Measurements from ENCODE around the gene GABARAPL1. TPM values are rescaled to one million over a fixed set of nuclear protein-coding genes. Genes with fewer than 3 reads are reported as not detected.
"Not testable (repeated sequence)": the region's sequence is repeated elsewhere in the genome, so short reads cannot be mapped to it uniquely, and the experiment has no call there.

GABARAPL1 gene
- total RNA-seq, 4 donors from 2014 or later: 115 to 216 (median 148) TPM

DNA sequence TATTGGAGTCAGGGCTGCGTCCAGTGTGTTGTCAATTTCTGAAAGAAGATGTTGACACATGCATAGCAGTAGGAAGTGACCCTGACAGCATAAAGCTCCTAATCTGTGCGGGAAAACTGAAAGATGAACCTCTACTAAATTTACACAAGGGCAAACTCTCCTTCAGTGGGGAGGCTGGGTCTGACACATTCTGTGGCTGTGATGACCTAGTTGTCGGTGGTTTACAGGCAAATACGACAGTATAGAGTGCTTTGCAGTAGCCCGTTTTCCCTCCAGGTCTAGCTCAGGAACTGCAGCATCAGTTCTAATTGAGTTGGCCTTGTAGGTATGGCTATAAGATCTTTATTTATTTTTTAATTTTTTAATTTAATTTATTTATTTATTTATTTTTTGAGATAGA is 14.8 kb upstream of the GABARAPL1 start:
- no peak overlapping the region for H3K27ac ChIP-seq
- no peaks in the 10 kb centered on the region for H3K27me3 ChIP-seq
- no peak for TF ChIP-seq POLR2A (IDR thresholded peaks at IDR 0.05)
- TF ChIP-seq, protein P1, sequence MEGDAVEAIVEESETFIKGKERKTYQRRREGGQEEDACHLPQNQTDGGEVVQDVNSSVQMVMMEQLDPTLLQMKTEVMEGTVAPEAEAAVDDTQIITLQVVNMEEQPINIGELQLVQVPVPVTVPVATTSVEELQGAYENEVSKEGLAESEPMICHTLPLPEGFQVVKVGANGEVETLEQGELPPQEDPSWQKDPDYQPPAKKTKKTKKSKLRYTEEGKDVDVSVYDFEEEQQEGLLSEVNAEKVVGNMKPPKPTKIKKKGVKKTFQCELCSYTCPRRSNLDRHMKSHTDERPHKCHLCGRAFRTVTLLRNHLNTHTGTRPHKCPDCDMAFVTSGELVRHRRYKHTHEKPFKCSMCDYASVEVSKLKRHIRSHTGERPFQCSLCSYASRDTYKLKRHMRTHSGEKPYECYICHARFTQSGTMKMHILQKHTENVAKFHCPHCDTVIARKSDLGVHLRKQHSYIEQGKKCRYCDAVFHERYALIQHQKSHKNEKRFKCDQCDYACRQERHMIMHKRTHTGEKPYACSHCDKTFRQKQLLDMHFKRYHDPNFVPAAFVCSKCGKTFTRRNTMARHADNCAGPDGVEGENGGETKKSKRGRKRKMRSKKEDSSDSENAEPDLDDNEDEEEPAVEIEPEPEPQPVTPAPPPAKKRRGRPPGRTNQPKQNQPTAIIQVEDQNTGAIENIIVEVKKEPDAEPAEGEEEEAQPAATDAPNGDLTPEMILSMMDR (IDR thresholded peaks at IDR 0.05): no peak
- no peaks in the 10 kb centered on the region for H3K9me3 ChIP-seq
- H3K4me3 ChIP-seq (replicated peaks in 1 of 3): no peak overlapping the region
- no peaks in the 10 kb centered on the region for H3K4me1 ChIP-seq
- 92 to 97% methylated on average over 5 of the region's 5 CpGs for WGBS, 2 donors
- intact Hi-C loops (cut with DNase I): no loop called here
- no peak for DNase-seq
- no peaks in the 10 kb centered on the region for H3K36me3 ChIP-seq

DNA sequence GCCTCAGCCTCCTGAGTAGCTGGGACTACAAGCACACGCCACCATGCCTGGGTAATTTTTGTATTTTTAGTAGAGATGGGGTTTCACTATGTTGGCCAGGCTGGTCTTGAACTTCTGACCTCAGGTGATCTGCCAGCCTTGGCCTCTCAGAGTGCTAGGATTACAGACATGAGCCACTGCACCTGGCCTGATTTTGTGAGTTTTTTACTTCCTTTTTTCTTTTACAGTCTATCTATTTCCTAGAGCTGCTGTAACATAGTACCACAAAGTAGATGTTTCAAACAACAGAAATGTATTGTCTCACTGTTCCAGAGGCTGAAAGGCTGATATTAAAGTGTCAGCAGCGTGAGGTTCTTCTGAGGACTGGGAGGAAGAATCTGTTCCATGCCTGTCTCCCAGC is 8.2 kb upstream of the GABARAPL1 start:
- H3K9me3 ChIP-seq; intact Hi-C loops (cut with DNase I); H3K27ac ChIP-seq: not testable (repeated sequence)

DNA sequence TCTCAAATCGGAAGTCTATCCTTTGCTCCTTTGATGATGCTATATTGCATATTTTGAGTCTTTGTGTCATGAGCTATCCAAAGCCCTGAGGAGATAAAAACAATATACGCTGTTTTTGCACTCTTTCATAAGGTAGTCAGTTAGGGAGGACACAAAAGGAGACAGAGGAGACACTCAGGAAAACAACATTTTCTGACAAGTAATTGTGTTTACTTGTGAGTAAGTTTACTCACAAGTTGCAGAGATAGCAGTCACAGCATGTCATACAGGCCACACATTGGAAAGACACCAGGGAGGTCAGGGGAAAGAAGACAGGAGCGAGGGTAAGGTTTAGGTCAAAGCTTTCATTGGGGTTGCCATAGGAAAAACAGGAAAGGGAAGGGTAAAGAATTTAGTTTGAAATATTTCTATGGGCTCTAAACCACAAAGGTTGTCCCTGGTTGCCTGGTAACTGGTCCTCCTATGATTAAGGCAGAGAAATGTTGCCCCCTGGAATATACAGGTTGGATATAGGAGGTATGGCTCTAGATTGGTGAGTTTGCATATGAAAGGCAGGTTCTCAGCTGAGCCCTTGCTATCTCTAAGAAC is 7.4 kb upstream of the GABARAPL1 start:
- WGBS, 2 donors: 86 to 90% methylated on average over 3 of the region's 3 CpGs
- intact Hi-C loops (cut with DNase I): no loop called here
- no peaks in the 10 kb centered on the region for H3K4me1 ChIP-seq
- no peak for DNase-seq
- no peak overlapping the region for H3K27ac ChIP-seq
- H3K4me3 ChIP-seq (replicated peaks in 1 of 3): no peak overlapping the region
- H3K9me3 ChIP-seq: no peaks in the 10 kb centered on the region
- no peaks in the 10 kb centered on the region for H3K36me3 ChIP-seq
- no peaks in the 10 kb centered on the region for H3K27me3 ChIP-seq
- TF ChIP-seq, protein P1 (IDR thresholded peaks at IDR 0.05): no peak
- no peak for TF ChIP-seq POLR2A (IDR thresholded peaks at IDR 0.05)

More for the DNA sequence above, 8.2 kb upstream of the GABARAPL1 start:
- not testable (repeated sequence) for H3K36me3 ChIP-seq; H3K27me3 ChIP-seq; DNase-seq; H3K4me3 ChIP-seq (replicated peaks in 1 of 3); H3K4me1 ChIP-seq
- 84 to 88% methylated on average over 2 of the region's 2 CpGs for WGBS, 2 donors

DNA sequence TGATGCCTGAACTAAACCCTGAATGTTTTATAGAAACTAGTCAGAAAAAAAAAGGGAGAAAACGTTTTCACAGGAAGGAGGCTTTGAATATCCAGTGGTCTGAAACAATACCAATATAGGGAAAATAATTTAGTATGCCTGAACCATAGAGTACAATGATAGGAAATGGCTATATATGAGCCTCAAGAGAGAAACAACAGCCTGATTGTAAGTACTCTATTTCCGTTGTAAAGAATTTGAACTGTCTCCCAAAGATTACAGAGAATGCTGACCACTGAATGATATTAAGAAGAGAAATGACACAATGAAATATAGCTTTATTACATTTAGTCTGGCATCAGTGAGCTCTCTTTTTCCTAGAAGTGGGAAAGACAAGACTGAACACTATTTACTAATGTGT is 5.5 kb upstream of the GABARAPL1 start:
- H3K4me3 ChIP-seq (replicated peaks in 1 of 3): no peak overlapping the region
- DNase-seq: no peak
- H3K4me1 ChIP-seq: peaks cover 0 to 3% of the 10 kb centered on the region in 2 donors
- intact Hi-C loops (cut with DNase I): no loop called here
- no peak overlapping the region for H3K27ac ChIP-seq
- WGBS, 2 donors: 40 to 48% methylated on average over 2 of the region's 2 CpGs
- no peaks in the 10 kb centered on the region for H3K9me3 ChIP-seq
- no peak for TF ChIP-seq POLR2A (IDR thresholded peaks at IDR 0.05)
- TF ChIP-seq, protein P1 (IDR thresholded peaks at IDR 0.05): no peak
- H3K27me3 ChIP-seq: no peaks in the 10 kb centered on the region
- H3K36me3 ChIP-seq: no peaks in the 10 kb centered on the region

DNA sequence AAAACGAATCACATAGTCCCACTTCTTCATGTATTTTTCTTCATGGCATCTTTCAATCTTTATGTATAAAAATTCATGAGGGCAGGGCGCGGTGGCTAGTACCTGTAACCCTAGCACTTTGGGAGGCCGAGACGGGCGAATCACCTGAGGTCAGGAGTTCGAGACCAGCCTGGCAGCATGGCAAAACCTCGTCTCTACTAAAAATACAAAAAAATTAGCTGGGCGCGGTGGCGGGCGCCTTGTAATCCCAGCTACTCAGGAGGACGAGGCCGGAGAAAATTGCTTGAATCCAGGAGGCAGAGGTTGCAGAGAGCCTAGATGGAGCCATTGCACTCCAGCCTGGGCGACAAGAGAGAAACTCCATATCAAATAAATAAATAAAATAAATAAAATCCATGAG is 2.5 kb upstream of the GABARAPL1 start:
- intact Hi-C loops (cut with DNase I): no loop called here
- Histone ChIP-seq H3K4me1 (peaks cover 9 to 10% of the 10 kb centered on the region in 2 donors), H3K36me3 (no peaks in the 10 kb centered on the region), H3K27ac (no peak overlapping the region), H3K9me3 (no peaks in the 10 kb centered on the region), H3K27me3 (no peaks in the 10 kb centered on the region), H3K4me3 (replicated peaks in 1 of 3) (no peak overlapping the region)
- DNase-seq: no peak
- TF ChIP-seq, protein P1 (IDR thresholded peaks at IDR 0.05): no peak
- TF ChIP-seq POLR2A (IDR thresholded peaks at IDR 0.05): no peak
- 94 to 98% methylated on average over 15 of the region's 15 CpGs for WGBS, 2 donors

Measured in thyroid gland (tissue), 4 donors.